GM12865 (cell line): ENCODE results near the gene ELN.
A peak's percentile ranks its signal among the peaks of the same experiment; 100 is the strongest.

Experiments
- DNase-seq: peaks from one replicate; pipeline ENCODE4 v3.0.0; 2010; ENCODE audit warnings: low read depth
- H3K4me3 ChIP-seq: 2 replicates; pipeline ENCODE4 v1.5.1; 2011; ENCODE audit warnings: mild to moderate bottlenecking, low read depth, low read length, control low read depth
- TF ChIP-seq, protein P1 (sequence below): IDR thresholded peaks from 2 replicates; pipeline ENCODE4 v1.5.1; 2011; ENCODE audit warnings: low read length, control low read depth, low read depth, inconsistent platforms; ENCODE audit not compliant: insufficient read depth; ENCODE audit errors: missing control alignments

The ELN gene

DNA sequence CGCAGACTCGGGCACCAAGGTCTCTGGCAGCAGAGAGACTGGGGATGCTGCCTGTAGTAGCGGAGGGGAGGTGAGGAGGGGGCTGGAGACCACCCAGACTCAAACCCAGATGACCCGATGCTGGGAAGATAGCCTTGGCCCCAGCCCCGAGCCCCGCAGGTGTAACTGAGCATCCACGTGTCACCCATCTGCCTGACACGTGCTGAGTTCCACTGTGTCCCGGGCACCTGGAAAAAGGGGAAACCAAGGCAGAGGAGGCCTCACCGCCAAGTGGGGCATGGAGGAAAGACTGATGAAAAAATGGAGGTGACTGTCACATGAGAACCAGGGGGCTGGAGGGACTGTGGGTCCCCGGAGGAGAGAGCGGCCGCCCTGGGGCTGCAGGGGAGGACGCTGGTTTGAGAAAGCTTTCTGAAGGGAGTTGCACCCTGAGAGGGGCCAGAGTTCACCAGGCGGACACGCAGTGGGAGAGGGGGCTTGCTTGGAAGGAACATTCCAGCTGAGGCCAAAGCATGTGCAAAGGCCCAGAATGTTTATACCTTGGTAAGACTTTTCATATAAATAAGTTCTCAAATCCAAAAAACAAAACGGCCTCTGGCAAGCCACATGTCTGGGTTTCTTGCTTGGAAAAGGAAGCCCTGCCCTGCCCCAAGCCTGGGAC, 27.4 kb upstream of the ELN start:
- TF ChIP-seq, protein P1, sequence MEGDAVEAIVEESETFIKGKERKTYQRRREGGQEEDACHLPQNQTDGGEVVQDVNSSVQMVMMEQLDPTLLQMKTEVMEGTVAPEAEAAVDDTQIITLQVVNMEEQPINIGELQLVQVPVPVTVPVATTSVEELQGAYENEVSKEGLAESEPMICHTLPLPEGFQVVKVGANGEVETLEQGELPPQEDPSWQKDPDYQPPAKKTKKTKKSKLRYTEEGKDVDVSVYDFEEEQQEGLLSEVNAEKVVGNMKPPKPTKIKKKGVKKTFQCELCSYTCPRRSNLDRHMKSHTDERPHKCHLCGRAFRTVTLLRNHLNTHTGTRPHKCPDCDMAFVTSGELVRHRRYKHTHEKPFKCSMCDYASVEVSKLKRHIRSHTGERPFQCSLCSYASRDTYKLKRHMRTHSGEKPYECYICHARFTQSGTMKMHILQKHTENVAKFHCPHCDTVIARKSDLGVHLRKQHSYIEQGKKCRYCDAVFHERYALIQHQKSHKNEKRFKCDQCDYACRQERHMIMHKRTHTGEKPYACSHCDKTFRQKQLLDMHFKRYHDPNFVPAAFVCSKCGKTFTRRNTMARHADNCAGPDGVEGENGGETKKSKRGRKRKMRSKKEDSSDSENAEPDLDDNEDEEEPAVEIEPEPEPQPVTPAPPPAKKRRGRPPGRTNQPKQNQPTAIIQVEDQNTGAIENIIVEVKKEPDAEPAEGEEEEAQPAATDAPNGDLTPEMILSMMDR = no peak
- no peak for DNase-seq
- no peak overlapping the region for H3K4me3 ChIP-seq

DNA sequence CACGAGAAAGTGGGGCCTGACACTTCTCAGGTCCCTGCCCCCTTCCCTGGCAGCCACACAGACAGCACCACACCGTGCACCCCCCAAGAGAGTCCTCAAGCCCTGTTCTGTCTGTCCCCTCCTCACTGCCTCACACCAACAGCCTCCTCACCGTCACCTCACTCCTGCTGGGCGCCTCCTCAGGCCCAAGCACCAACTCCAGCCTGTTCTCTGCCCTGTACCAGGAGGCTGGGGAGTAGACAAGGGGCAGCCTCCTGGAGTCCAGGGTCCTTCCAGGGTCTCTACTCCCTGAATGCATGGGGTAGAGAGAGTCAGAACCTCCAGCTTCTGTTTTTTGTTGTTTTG, 26.9 kb upstream of the ELN start:
- H3K4me3 ChIP-seq = no peak overlapping the region
- DNase-seq = no peak
- TF ChIP-seq, protein P1 = no peak

DNA sequence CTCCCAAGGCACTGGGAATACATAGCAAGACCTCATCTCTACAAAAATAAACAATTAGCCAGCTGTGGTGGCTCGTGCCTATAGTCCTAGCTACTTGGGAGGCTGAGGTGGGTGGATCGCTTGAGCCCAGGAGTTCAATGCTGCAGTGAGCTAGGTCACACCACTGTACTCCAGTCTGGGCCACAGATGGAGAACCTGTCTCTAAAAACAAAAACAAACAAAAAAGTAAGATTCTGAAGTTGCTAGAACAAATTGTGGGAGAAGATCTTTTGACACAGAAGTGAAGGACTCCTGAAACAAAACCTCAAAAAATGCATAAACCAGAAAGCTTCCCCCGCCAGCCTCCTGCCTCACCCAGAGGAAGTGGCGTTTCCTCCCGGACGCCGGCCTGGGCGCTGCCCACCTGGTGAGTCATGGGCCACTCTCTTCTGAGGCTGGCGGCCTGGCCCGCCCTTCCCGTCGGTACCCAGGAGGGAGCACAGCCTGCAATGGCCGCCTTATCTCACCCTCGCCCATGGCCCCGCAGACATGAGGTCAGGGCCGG, 25.4 kb upstream of the ELN start:
- H3K4me3 ChIP-seq = no peak overlapping the region
- peak; percentile 11 for DNase-seq
- TF ChIP-seq, protein P1 = no peak

DNA sequence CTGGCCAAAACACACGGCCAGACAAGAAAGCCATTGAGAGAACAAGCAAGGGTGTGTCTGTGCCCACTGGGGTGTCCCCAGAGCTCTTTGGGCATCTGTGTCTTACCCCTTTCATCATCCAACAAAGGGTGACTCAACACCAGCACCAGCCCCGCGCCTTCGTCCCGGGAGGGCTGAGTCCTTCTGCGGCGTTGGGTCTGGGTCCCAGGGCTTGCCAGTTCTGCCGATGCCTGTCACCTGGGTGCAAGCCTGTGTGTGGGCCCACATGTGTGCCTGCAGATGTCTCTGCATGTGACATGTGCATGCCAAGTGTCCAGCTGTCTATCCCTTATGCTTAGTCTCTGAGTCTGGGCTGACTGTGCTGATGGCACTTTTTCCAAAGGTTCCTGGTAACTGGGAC, 24.4 kb upstream of the ELN start:
- DNase-seq = no peak
- TF ChIP-seq, protein P1 = no peak
- H3K4me3 ChIP-seq = no peak overlapping the region

DNA sequence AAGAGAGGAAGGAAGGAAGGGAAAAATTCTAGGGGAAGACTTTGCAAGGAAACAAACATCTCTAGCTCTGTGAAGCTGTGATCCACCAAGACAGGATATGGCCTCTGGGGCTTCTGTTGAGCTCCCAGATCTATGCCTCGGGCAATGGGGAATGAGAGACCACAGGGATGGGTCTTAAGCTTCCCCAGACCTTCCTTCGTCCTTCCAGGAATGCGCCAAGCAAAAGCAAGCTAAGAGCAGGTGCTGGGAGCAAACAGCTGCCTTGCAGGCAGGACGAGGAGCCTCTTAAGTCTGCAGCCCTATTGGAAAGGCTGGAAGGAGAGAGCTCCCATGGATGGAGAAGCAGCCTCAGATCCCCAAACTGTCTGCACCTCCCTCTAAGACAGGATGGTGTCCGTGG, 21.9 kb upstream of the ELN start:
- no peak for DNase-seq
- H3K4me3 ChIP-seq = no peak overlapping the region
- TF ChIP-seq, protein P1 = no peak

DNA sequence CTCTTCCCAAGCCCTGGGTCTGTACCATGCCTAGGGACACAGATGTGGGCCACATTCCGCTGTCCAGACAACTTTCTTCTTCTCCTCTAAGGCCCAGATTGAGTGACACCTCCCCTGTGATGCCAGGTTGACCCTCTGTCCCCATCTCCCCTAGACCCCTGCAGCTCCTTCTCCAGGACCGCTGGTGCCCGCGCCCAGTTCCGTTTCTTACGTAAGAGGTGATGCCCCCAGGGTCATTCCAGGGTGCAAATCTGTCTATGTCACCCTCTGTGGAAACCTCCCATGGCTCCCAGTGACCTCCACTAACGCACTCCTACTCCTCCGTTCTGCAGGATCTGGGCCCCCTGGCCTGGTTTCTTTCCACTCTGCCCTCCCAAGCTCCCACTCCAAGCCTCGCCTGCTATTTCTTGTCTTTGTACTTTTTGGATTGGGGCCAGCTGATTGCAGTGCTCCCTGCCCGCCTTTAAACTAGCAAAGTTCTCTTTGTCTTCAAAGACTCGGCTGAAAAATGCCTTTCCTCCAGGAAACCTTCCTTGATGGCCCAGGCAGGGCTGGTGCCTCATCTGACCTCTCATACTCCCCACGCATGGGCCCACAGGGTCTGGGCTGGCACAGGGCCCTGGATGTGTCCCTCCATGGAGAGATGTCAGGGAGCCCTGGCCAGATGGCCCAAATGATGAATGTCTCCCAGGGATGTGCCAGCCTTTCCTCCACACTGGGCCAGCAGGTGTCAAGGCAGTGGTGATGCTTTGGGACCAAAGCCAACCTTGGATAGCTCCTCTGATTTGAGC, 21.3 kb upstream of the ELN start:
- TF ChIP-seq, protein P1 = no peak
- no peak for DNase-seq
- H3K4me3 ChIP-seq = no peak overlapping the region
